Right atrium auricular region (tissue), 2 donors: ENCODE data around the gene STEAP1B. TPM values are rescaled to one million over a fixed set of nuclear protein-coding genes. Genes with fewer than 3 reads are reported as not detected.
"Not testable (repeated sequence)": the region's sequence is repeated elsewhere in the genome, so short reads cannot be mapped to it uniquely, and the experiment has no call there.

Source experiments
- DNase-seq: peaks from one replicate; pipeline ENCODE4 v3.0.0-alpha.2; 2019; ENCODE audit warnings: low spot score
- H3K27ac ChIP-seq, 2 donors: fragments of 200-600 bp; sonication (generic); 1 replicate in 1 of 2; 2 replicates in 1 of 2; pipeline ENCODE4 v1.5.1; 2016 to 2019
- H3K27me3 ChIP-seq, 2 donors: fragments of 200-600 bp; sonication (generic); one replicate each; pipeline versions ENCODE4 v1.5.1 to v1.6.0; 2017 to 2019
- H3K36me3 ChIP-seq: fragments of 200-600 bp; sonication (generic); one replicate; pipeline ENCODE4 v1.5.1; 2016
- H3K4me1 ChIP-seq, 2 donors: fragments of 200-600 bp; sonication (generic); one replicate each; pipeline versions ENCODE4 v1.5.1 to v1.6.0; 2017 to 2019
- H3K4me3 ChIP-seq, 2 donors: fragments of 200-600 bp; sonication (generic); 1 replicate in 1 of 2; 2 replicates in 1 of 2; pipeline ENCODE4 v1.5.1; 2017 to 2019; ENCODE audit warnings: mild to moderate bottlenecking in 1 of 2, moderate library complexity in 1 of 2
- H3K9me3 ChIP-seq, 2 donors: fragments of 200-600 bp; sonication (generic); one replicate each; pipeline ENCODE4 v1.5.1; 2019
- CTCF ChIP-seq, 2 donors: fragments of 200-600 bp; sonication (generic); IDR thresholded peaks; one replicate each; pipeline ENCODE4 v1.5.1; 2019; ENCODE audit warnings: antibody characterized with exemption in 2 of 2
- total RNA-seq, 2 donors: library from RNA; depleted of rRNA; stranded (reverse); fragments of >200 nt; gene quantifications; one replicate each; pipeline ENCODE4 v1.1.0, GENCODE V29; 2016

STEAP1B gene
- total RNA-seq, 2 donors from 2014 or later = 0.39 TPM; not detected in 1

- TF ChIP-seq CTCF (IDR thresholded peaks at IDR 0.05) = no peak
- Histone ChIP-seq H3K27me3 (no peaks in the 10 kb centered on the region), H3K27ac (no peak overlapping the region), H3K36me3 (no peaks in the 10 kb centered on the region), H3K4me3 (no peak overlapping the region), H3K9me3 (no peaks in the 10 kb centered on the region), H3K4me1 (no peaks in the 10 kb centered on the region)
- no peak for DNase-seq
Observed at GRCh38 chr7:22435720-22436119, 64.3 kb downstream of the STEAP1B start.

DNA sequence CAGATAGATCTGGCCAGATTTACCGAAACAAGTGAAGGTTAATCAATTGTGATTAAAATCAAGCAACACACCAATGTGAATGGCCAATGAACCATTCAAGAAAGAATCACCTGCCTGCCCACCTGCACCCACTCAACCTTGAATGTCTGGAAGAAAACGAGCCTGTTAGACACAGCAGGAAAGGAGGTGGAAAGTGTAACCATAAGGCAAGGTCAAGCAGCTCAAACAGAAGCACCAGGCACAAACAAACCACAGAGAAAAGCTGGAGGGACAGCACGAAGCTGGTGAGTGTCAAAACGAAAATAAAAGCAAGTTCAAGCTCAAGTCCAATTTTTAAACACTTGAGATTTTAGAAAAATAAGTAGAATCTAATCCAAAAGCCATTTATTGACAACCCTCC, 64.9 kb downstream of the STEAP1B start:
- Histone ChIP-seq H3K36me3 (no peaks in the 10 kb centered on the region), H3K27ac (no peak overlapping the region), H3K9me3 (no peaks in the 10 kb centered on the region), H3K4me1 (no peaks in the 10 kb centered on the region), H3K27me3 (no peaks in the 10 kb centered on the region), H3K4me3 (no peak overlapping the region)
- DNase-seq = peak; percentile 16
- TF ChIP-seq CTCF (IDR thresholded peaks at IDR 0.05) = no peak

DNA sequence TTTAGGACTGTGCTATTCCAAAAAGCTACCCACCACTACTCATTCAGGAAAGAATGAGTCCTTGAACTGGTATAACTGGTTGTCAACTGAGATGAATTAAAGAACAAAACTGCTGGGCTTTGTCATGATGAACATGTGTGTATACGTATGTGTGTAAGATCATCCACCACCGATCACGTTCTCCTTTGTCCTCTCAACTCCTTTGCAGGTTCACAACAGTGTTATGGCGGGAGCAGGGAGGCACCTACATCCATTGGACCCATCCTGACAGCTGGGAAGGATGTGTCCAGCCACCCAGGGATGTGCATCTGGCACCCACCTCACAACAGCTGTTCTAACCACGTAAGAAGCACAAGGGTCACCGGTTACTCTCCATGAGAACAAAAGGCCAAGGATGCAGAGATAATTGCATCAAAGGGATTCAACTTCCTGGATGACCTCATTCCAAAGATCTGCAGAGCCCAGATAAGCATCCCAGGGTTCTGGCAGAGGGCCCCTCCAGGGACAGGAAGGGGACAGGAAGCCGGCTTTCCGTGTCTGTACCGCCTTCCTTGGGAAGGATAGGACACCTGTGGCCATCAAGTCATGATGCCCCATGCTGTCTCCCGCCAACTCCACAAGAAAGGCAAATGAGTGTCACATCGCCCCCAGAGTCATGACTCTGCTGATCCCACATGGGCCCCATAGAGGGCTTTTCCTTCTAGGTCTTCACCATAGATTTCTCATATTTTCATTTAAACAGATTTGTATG, 66.1 kb downstream of the STEAP1B start:
- Histone ChIP-seq H3K27ac (no peak overlapping the region), H3K4me3 (no peak overlapping the region), H3K4me1 (no peaks in the 10 kb centered on the region), H3K36me3 (no peaks in the 10 kb centered on the region), H3K9me3 (no peaks in the 10 kb centered on the region), H3K27me3 (no peaks in the 10 kb centered on the region)
- no peak for TF ChIP-seq CTCF (IDR thresholded peaks at IDR 0.05)
- peak; percentile 58 for DNase-seq

DNA sequence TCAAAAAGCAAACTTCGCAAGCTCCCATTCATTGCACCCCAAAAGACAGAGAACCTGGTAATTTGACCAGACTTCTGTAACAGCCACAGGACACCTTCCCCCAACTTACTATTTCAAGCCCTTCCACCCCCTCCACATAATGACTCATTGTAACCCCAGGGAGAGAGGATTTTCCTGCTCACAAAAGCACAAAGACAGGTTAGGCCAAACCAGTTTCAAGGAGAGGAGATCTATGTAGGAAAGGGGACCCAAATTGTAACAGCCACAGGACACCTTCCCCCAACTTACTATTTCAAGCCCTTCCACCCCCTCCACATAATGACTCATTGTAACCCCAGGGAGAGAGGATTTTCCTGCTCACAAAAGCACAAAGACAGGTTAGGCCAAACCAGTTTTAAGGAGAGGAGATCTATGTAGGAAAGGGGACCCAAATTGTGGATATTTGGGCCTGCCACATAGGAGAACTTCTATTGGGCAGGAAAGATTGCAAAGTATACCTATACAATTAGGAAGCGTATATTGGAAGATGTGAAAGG, 66.8 kb downstream of the STEAP1B start:
- H3K4me1 ChIP-seq, H3K9me3 ChIP-seq, H3K27me3 ChIP-seq, H3K27ac ChIP-seq, H3K4me3 ChIP-seq, H3K36me3 ChIP-seq, DNase-seq: not testable (repeated sequence)

DNA sequence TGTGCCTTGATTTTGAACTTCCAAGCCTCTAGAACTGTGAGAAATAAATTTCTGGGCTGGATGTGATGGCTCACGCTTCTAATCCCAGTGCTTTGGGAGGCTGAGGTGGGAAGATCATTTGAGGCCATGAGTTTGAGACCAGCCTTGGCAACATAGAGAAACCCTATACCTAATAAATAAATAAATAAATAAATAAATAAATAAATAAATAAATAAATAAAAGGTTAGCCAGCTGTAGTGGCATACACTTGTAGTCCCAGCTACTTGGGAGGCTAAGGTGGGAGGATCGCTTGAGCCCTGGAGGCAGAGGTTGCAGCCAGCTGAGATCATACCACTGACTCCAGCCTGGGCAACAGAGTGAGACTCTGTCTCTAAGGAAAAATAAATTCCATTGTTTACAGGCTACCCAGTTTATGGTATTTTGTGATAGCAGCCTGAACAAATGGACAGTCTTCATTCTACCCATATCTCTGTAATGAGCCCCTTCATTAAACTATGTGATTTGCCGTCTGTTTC, 67.7 kb downstream of the STEAP1B start:
- no peaks in the 10 kb centered on the region for H3K4me1 ChIP-seq
- no peak overlapping the region for H3K4me3 ChIP-seq
- no peak overlapping the region for H3K27ac ChIP-seq
- H3K9me3 ChIP-seq = no peaks in the 10 kb centered on the region
- DNase-seq = no peak
- no peaks in the 10 kb centered on the region for H3K27me3 ChIP-seq
- TF ChIP-seq CTCF (IDR thresholded peaks at IDR 0.05) = no peak
- H3K36me3 ChIP-seq = no peaks in the 10 kb centered on the region

- DNase-seq = no peak
- H3K27me3 ChIP-seq = no peaks in the 10 kb centered on the region
- no peaks in the 10 kb centered on the region for H3K4me1 ChIP-seq
- TF ChIP-seq CTCF (IDR thresholded peaks at IDR 0.05) = no peak
- no peak overlapping the region for H3K4me3 ChIP-seq
- H3K9me3 ChIP-seq = no peaks in the 10 kb centered on the region
- H3K36me3 ChIP-seq = no peaks in the 10 kb centered on the region
- H3K27ac ChIP-seq = no peak overlapping the region
Observed at GRCh38 chr7:22430457-22430856, 69.5 kb downstream of the STEAP1B start.
